HG03571 (cell line): ENCODE results near the gene ELAVL1.
"Not testable (repeated sequence)": the region's sequence is repeated elsewhere in the genome, so short reads cannot be mapped to it uniquely, and the experiment has no call there.

Experiments
- ATAC-seq: cut with Tn5 transposase; IDR thresholded peaks from one replicate; pipeline ENCODE4 v1.9.1; 2021; ENCODE audit not compliant: unreplicated experiment

ELAVL1 gene

DNA sequence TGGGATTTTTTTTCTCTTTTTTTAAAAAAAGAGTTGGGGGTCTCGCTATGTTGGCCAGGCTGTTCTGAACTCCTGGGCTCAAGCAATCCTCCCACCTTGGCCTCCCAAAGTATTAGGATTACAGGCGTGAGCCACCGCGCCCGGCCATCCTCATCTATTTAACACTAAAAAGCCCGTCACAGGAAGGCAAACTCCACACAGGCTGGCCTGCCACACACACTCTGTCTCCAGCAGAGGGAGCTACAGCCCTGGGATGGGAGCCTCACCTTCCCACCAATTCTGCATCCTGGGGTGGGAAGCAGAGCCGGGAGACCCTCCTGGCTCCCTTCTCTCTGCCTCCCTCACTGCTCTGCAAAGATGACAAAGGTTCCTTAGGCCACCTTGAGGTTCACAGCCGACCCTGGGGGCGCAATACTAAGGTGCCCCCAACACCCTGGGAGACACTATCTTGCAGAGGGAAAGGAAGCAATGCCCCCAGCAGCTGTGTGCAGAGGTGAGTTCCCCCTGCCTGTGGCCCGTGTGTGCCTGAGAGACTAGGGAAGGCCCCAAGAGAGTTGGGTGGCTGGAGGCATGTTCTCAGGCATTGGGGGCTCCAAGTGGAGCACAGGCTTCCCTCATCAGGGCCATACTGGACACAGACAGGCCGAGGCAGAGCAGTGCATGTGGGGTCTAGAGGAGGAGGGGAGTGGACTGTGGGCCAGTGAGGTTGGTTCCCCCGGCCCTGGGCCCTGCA is 34.6 kb downstream of the ELAVL1 start:
- ATAC-seq = no peak

- ATAC-seq = no peak
Observed at GRCh38 chr19:7969555-7969939, 35.9 kb downstream of the ELAVL1 start.

GRCh38 chr19:7968796-7969554 is 36.5 kb downstream of the ELAVL1 start:
- ATAC-seq = no peak

GRCh38 chr19:7968008-7968795 is 37.2 kb downstream of the ELAVL1 start:
- no peak for ATAC-seq

DNA sequence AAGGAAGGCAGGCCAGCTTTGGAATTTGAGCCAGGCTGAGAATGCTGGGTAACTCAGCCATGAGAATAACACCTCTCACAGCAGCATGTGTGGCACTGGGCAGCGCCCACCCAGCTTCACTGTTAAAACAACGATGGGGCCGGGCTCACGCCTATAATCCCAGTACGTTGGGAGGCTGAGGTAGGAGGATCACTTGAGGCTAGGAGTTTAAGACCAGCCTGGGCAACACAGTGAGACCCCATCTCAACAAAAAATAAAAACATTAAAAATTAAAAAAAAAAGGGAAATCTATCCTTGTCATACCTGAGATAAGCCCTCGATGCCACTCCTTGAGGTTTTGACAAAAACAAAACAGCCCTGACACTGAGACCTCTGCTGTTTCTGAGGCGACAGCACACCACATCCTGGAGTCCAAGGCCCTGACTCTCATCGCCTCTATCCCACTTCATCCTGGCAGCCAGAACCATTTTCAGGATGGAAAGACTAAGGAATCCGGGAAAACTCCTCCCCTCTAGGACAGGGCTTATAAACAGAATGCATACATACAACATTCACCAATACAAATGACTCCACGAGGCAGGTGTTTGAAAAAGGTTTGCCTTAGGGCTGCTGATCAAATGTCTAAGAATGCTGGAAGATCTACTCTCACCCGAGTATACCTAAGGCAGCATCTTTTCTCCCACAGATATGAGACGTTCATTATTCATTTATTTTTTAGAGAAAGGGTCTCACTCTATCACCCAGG is 39.3 kb downstream of the ELAVL1 start:
- no peak for ATAC-seq

GRCh38 chr19:7965259-7965841 is 40.1 kb downstream of the ELAVL1 start:
- no peak for ATAC-seq

DNA sequence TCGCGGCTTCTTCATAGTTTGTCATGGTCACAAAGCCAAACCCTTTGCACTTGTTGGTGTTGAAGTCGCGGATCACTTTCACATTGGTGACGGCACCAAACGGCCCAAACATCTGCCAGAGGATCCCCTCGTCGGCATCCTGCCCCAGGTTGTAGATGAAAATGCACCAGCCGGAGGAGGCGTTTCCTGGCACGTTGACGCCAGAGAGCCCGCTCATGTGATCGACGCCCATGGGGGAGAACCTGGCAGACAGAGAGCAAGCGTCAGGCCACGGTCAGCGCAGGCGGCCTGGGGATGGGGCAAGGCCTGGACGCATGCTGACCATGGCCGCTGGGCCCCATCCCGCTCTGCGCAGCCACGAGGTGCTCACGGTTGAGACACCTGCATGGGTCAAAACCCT is 41.9 kb downstream of the ELAVL1 start:
- ATAC-seq = no peak

DNA sequence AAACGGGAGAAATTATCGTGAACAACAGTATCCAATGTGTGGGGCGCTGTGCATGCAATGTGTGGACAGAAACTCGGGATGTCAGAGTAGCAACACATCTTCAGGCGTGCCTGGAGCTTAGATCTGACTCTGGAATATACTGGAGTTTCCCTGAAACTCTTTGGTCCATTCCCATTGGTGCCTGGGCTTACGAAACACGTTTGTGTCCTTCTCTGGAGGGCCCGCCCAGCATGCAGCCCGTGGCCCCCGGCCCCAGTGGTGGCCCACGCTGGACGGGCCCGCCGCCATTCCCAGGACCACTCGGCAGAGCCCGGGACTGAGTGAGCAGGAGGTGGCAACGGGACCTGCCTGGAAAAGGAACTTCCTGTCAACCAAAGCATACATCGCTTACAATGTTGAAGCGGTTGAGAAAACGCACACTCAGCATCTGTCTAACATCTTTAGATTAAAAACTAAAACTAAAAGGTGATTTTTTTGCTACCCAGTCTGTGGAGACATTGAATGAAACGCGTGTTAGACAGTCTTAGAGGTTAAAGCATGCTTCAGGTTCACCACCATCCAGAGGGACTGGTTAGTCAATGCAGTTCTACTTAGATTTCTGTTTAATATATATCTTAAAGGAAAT is 42.7 kb downstream of the ELAVL1 start:
- no peak for ATAC-seq

DNA sequence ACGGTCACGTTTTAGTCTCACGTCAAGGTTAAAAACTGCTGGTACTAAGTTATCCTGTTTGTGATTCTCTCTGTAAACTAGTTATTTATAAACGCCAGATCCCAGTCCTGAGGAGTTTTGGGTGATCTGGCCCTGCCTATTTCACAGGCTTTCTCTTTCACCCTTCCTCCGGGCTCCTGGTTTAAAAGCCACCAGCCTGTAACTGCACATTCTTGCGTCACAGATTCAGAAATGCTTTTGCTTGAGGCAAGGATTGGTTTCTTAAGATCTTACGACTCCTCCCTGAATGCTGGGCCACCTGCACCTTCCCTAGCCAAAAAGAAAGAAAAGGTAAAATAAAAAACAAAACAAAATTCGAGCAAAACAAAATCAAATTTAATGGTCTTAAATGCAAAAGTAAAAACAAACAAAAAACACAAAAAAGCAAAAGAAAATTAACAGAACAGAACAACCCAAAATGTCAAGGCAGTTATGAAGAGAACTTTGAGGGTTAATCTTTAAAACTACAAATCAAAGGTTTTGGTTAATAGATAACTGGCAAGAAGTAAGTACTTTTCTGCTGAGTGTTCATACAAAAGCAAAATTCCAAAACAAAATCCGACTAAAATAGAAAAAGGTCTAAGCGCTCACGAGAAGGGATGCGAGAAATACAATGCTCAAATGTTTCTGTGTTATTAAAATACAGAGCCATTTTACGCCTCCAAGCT is 43.4 kb downstream of the ELAVL1 start:
- ATAC-seq = no peak

GRCh38 chr19:7961082-7961481 is 44.4 kb downstream of the ELAVL1 start:
- not testable (repeated sequence) for ATAC-seq

DNA sequence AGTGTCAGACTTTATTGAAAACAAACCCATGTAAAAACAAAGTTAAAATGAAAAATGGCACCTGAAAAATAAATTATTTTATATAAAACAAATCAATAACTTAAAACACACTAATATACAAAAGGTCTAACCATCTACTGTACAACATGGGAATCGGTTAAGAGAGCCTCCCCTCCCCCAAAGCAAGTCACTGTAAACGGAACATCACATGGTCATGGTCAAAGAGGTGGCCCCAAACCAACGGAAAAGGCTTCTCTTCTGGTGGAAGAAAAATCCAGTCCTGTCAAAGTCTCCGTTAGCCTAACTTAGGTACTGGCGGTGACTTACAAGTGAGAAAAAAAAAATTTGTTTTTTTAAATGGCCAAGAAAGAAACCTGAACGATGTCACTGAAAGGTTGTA is 46.2 kb downstream of the ELAVL1 start:
- ATAC-seq = no peak

DNA sequence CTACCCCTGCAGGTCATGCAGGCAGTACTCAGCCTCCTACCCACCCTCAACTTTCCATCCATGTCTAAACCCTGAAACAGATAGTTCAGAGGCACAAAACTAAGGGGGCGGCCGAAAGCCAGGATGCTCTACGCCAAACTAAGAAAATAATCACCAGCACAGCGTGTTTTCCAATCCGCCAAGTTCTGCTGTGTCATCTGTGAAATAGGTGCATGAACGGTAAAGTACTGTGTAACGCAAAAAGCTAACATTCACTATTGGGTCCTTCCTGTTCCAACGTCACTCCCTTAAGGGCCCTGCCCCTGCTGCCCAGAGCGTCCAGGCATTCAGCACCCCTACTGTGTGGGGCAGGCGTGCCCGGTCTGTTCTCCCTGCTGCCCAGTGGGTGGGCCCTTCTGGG is 49.7 kb downstream of the ELAVL1 start:
- ATAC-seq = no peak

- no peak for ATAC-seq
Observed at GRCh38 chr19:7953576-7953975, 51.9 kb downstream of the ELAVL1 start.

DNA sequence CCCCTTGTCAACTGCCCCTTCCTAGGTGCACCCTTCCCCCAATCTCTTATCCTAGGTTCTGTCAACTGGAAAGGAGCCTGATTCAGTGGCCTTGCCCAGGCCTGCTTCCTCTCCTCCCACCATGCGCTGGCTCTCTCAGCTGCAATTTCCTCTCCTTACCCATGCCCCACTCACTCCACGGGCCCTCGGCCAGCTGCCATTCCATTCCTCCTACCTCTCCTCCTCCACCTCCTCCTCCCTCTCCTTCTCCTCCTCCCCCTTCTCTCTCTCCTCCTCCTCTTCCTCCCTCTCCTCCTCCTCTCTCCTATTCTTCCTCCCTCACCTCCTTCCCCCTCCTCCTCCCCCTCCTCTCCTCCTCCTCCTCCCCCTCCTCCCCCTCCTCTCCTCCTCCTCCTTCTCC is 52.4 kb downstream of the ELAVL1 start:
- no peak for ATAC-seq

- ATAC-seq = no peak
Observed at GRCh38 chr19:7947939-7948338, 57.5 kb downstream of the ELAVL1 start.

GRCh38 chr19:7944177-7944761 is 61.2 kb downstream of the ELAVL1 start:
- ATAC-seq = peak; percentile 33

- peak; percentile 91 for ATAC-seq
Observed at GRCh38 chr19:7943444-7944176, 61.8 kb downstream of the ELAVL1 start, which contains the start of gene TIMM44. Gene TIMM44, minus strand, starts transcription at chr19:7943666. Its CDS starts 15 bp downstream, at chr19:7943651.

DNA sequence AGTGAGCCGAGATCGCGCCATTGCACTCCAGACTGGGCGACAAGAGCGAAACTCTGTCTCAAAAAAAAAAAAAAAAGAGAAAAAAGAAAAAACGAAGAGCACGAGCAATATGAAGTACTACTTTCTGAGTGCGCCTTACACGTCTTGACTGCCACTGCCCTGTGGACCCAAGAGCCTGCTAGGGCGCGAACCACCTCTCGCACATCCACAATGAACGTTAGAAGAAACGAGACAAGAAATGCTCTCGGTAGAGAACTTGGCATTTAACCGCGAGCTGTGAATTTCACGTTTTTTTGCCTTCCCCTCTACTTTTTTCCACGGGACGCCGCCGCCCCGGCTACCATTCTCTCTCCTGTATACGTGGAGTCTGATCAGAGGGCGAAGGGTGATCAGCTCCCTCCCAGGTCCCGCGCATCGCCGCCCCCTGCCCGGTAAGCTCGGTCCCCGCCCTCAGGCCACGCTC is 62.4 kb downstream of the ELAVL1 start:
- no peak for ATAC-seq
